A549 (cell line): ENCODE measurements around the gene ENAH. TPM values are rescaled to one million over a fixed set of nuclear protein-coding genes. Genes with fewer than 3 reads are reported as not detected.
A peak's percentile ranks its signal among the peaks of the same experiment; 100 is the strongest.
"Not testable (repeated sequence)": the region's sequence is repeated elsewhere in the genome, so short reads cannot be mapped to it uniquely, and the experiment has no call there.

Experiments used
- ATAC-seq, 2 experiments: fragments of 200-7000 bp in 1 of 2; fragments of >200 bp in 1 of 2; cut with Nextera tagmentation in 1 of 2; cut with Tn5 transposase in 1 of 2; 3 replicates each; pipeline versions ENCODE4 v1.8.0 to v1.9.1; 2018 to 2020; ENCODE audit warnings: mild to moderate bottlenecking in 1 of 2, moderate library complexity in 1 of 2
- CTCF ChIA-PET: fragments of 300-600 bp; sonication (Branson Sonifier 250); formaldehyde crosslinking; extraction: SDS; loops from one replicate; lab custom pipeline; 2021; ENCODE audit warnings: antibody characterized with exemption, inconsistent platforms; lab: Yijun Ruan, JAX
- POLR2A ChIA-PET: fragments of 350-600 bp; formaldehyde crosslinking; extraction: SDS; loops from one replicate; lab custom pipeline; 2021; ENCODE audit warnings: antibody characterized with exemption, inconsistent platforms; lab: Yijun Ruan, JAX
- DNase-seq, 2 experiments: peaks; one replicate each; pipeline versions ENCODE4 v3.0.0 to v3.0.0-alpha.2; 2011 to 2016; ENCODE audit warnings: low read depth in 1 of 2, low spot score in 1 of 2
- FAIRE-seq: peaks from 2 replicates; lab custom pipeline; 2011; peaks lifted over from hg19 to GRCh38; lab: Jason Lieb, UNC
- H3K27ac ChIP-seq, 2 experiments: fragments of >200 bp; sonication (Bioruptor Twin); formaldehyde crosslinking; 3 replicates each; pipeline ENCODE4 v1.5.1; 2016 to 2017
- H3K4me1 ChIP-seq: fragments of >200 bp; sonication (Bioruptor Twin); formaldehyde crosslinking; 3 replicates; pipeline ENCODE4 v1.6.1; 2016
- H3K4me2 ChIP-seq: fragments of >200 bp; sonication (Bioruptor Twin); formaldehyde crosslinking; 3 replicates; pipeline ENCODE4 v1.6.1; 2016
- H3K4me3 ChIP-seq: fragments of >200 bp; sonication (Bioruptor Twin); formaldehyde crosslinking; 3 replicates; pipeline ENCODE4 v1.5.1; 2016
- H3K9me3 ChIP-seq: fragments of >200 bp; sonication (Bioruptor Twin); formaldehyde crosslinking; 3 replicates; pipeline ENCODE4 v1.6.1; 2016
- BCL3 ChIP-seq: fragments of >200 bp; sonication (Bioruptor Twin); formaldehyde crosslinking; IDR thresholded peaks from 3 replicates; pipeline ENCODE4 v1.6.1; 2016
- CHD2 ChIP-seq: fragments of 150-350 bp; IDR thresholded peaks from 2 replicates; pipeline ENCODE4 v1.6.1; 2014; ENCODE audit warnings: low read length; ENCODE audit not compliant: partially characterized antibody
- E2F6 ChIP-seq: IDR thresholded peaks from 2 replicates; pipeline ENCODE4 v1.6.1; 2012; ENCODE audit warnings: low read depth, borderline replicate concordance
- HOXB5 ChIP-seq: fragments of 250-450 bp; sonication (Bioruptor Pico); IDR thresholded peaks from 2 replicates; pipeline ENCODE4 v1.5.0; 2020; ENCODE audit warnings: mild to moderate bottlenecking, moderate library complexity
- MYC ChIP-seq: IDR thresholded peaks from 2 replicates; pipeline ENCODE4 v1.6.1; 2012; ENCODE audit warnings: mild to moderate bottlenecking, inconsistent platforms, low read length, improper control_type of control experiment, borderline replicate concordance
- RAD21 ChIP-seq, 2 experiments: fragments of >200 bp in 1 of 2; sonication (Bioruptor Twin) in 1 of 2; formaldehyde crosslinking in 1 of 2; IDR thresholded peaks in 1 of 2; conservative IDR thresholded peaks in 1 of 2; 2 replicates in 1 of 2; 3 replicates in 1 of 2; pipeline ENCODE4 v1.6.1; 2012 to 2018; ENCODE audit warnings: inconsistent platforms in 1 of 2
- RCOR1 ChIP-seq: fragments of 150-350 bp; IDR thresholded peaks from 2 replicates; pipeline ENCODE4 v1.6.1; 2014; ENCODE audit warnings: antibody characterized with exemption, low read length, low read depth
- RFX5 ChIP-seq: fragments of 450-650 bp; IDR thresholded peaks from 2 replicates; pipeline ENCODE4 v1.7.1; 2014; ENCODE audit warnings: antibody characterized with exemption, mild to moderate bottlenecking, moderate library complexity
- TP53 ChIP-seq: fragments of 250-450 bp; sonication (Bioruptor Pico); IDR thresholded peaks from 2 replicates; pipeline ENCODE4 v1.5.0; 2021; ENCODE audit warnings: mild to moderate bottlenecking, moderate library complexity
- ZFP36 ChIP-seq: fragments of 450-650 bp; IDR thresholded peaks from 2 replicates; pipeline ENCODE4 v1.6.1; 2014; ENCODE audit warnings: borderline replicate concordance; ENCODE audit not compliant: partially characterized antibody
- WGBS: methylation state at CpG from one replicate; pipeline ENCODE4 v1.1.6; 2017; ENCODE audit errors: missing lambda C conversion rate; 5-methylcytosine and 5-hydroxymethylcytosine counted together
- polyA plus RNA-seq, 4 experiments: library from polyadenylated mRNA; depleted of rRNA in 3 of 4; stranded (reverse); fragments of >200 nt; fragmentation: RNase III in 1 of 4; extraction: RNeasy Plus Mini Kit Qiagen cat#74134 plus additional on column Dnase treatment in 1 of 4; gene quantifications; 2 replicates in 3 of 4; 3 replicates in 1 of 4; pipeline ENCODE4 v1.2.3, GENCODE V29; 2011 to 2017
- TF ChIP-seq, protein P1 (sequence below): fragments of 250-450 bp; sonication (Bioruptor Pico); IDR thresholded peaks from 2 replicates; pipeline ENCODE4 v1.5.0; 2020; ENCODE audit warnings: low read depth, mild to moderate bottlenecking, moderate library complexity

ENAH gene
- polyA plus RNA-seq, 2 of the 4 experiments (the other 2 are of a cell fraction) = 142 to 155 TPM

DNA sequence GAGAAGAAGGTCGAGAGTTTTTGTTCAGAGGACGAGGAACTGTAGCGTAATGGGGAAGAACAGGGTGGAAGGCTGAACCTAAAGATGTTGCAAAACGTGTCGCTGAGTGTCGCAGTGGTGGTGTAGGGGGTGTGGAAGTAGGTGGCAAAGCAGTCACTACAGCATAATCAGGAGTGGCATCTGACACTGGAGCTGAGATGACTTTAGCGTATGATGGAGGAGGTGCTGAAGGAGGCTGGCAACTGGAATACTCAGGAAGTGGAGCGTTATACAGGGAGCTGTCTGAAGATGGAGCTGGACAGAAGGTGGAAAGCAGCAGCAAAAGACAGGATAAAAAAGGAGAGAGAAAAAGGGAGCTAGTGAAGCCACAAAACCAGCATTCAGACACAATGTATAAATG is 135.2 kb downstream of the ENAH start:
- CTCF ChIA-PET = interaction anchor here (1.0 to 1.9 kb wide), 11 partner anchors 8 to 458 kb away, joined by 3 to 10 read pairs (median 4); partner anchors contain the start of genes EPHX1 and SRP9
- H3K4me3 ChIP-seq = no peak overlapping the region
- no peak overlapping the region for H3K4me2 ChIP-seq
- no peak overlapping the region for H3K27ac ChIP-seq
- ATAC-seq (peak; percentile 66 to 73), FAIRE-seq (peak; percentile 67), DNase-seq (peak in 1 of 2 experiments; percentile 48)
- POLR2A ChIA-PET = interaction anchor here (1.4 kb wide), 1 partner anchor 260 kb away, joined by 4 read pairs; the partner anchor contains the start of gene SRP9
- WGBS = 73% methylated on average over 8 of the region's 8 CpGs
- H3K4me1 ChIP-seq = peaks cover 54% of the 10 kb centered on the region
- no peak for TF ChIP-seq CHD2
- TF ChIP-seq TP53 = no peak
- TF ChIP-seq RCOR1 = no peak
- peak in 1 of 2 experiments; percentile 15; a peak in 1 of 5 replicates for TF ChIP-seq RAD21 (conservative IDR thresholded peaks at IDR 0.05 in 1 of 2, IDR thresholded peaks at IDR 0.05 in 1 of 2)
- TF ChIP-seq RFX5 = no peak
- H3K9me3 ChIP-seq = no peaks in the 10 kb centered on the region

- Histone ChIP-seq H3K4me1 (peaks cover 55% of the 10 kb centered on the region), H3K4me3 (no peak overlapping the region), H3K9me3 (no peaks in the 10 kb centered on the region), H3K27ac (no peak overlapping the region), H3K4me2 (no peak overlapping the region)
- WGBS = 96% methylated on average over 6 of the region's 6 CpGs
- ATAC-seq (peak; percentile 11 to 27; a peak in 3 of 6 replicates), FAIRE-seq (no peak), DNase-seq (no peak)
- ChIA-PET CTCF (interaction anchor here (1.0 to 1.9 kb wide), 9 partner anchors 10 to 605 kb away, joined by 3 to 10 read pairs (median 4); partner anchors contain the start of gene SRP9), POLR2A (interaction anchor here (1.4 kb wide), 1 partner anchor 260 kb away, joined by 4 read pairs; the partner anchor contains the start of gene SRP9)
- TF ChIP-seq E2F6 = no peak
- TF ChIP-seq CHD2 = no peak
These were observed 135.7 kb downstream of the ENAH start for GRCh38 chr1:225517221-225517620.

GRCh38 chr1:225514671-225515081 is 138.2 kb downstream of the ENAH start:
- ATAC-seq = no peak
- peak overlapping the region; percentile 37 for H3K4me2 ChIP-seq
- peak overlapping the region in 1 of 2 experiments; percentile 62; a peak in 2 of 6 replicates for H3K27ac ChIP-seq
- TF ChIP-seq MYC (no peak), RFX5 (no peak), ZFP36 (no peak)
- TF ChIP-seq, protein P1, sequence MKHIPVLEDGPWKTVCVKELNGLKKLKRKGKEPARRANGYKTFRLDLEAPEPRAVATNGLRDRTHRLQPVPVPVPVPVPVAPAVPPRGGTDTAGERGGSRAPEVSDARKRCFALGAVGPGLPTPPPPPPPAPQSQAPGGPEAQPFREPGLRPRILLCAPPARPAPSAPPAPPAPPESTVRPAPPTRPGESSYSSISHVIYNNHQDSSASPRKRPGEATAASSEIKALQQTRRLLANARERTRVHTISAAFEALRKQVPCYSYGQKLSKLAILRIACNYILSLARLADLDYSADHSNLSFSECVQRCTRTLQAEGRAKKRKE (CRISPR knock-in tag) = no peak
- TF ChIP-seq, all 56 proteins: peak for 0
- no peak overlapping the region for H3K4me3 ChIP-seq
- POLR2A ChIA-PET = no interaction called here
- 30% methylated on average over 1 of the region's 3 CpGs for WGBS
- no peak for DNase-seq
- CTCF ChIA-PET = interaction anchor here (0.7 to 1.8 kb wide), 3 partner anchors 34 to 258 kb away, joined by 3 to 5 read pairs (median 4); no protein-coding TSS in a partner anchor
- H3K9me3 ChIP-seq = no peaks in the 10 kb centered on the region
- peaks cover 60% of the 10 kb centered on the region for H3K4me1 ChIP-seq
- no peak for FAIRE-seq

GRCh38 chr1:225513576-225513975 is 139.3 kb downstream of the ENAH start:
- DNase-seq, FAIRE-seq, POLR2A ChIA-PET, H3K4me3 ChIP-seq, ATAC-seq, H3K9me3 ChIP-seq, H3K4me2 ChIP-seq, CTCF ChIA-PET, H3K27ac ChIP-seq: not testable (repeated sequence)
- WGBS = 95% methylated on average over 9 of the region's 9 CpGs
- H3K4me1 ChIP-seq = peaks cover 60% of the 10 kb centered on the region

- 90% methylated on average over 4 of the region's 4 CpGs for WGBS
- CTCF ChIA-PET = interaction anchor here (0.7 to 1.5 kb wide), 2 partner anchors 36 to 37 kb away, joined by 3 to 5 read pairs; no protein-coding TSS in a partner anchor
- no peak overlapping the region for H3K4me3 ChIP-seq
- no peak for FAIRE-seq
- POLR2A ChIA-PET = no interaction called here
- H3K4me2 ChIP-seq = no peak overlapping the region
- peaks cover 61% of the 10 kb centered on the region for H3K4me1 ChIP-seq
- TF ChIP-seq BCL3 (no peak), HOXB5 (CRISPR knock-in tag) (no peak)
- peak in 1 of 2 experiments; percentile 30 for DNase-seq
- H3K27ac ChIP-seq = no peak overlapping the region
- no peak for ATAC-seq
- no peaks in the 10 kb centered on the region for H3K9me3 ChIP-seq
These were observed 141.0 kb downstream of the ENAH start for GRCh38 chr1:225511828-225512381.

GRCh38 chr1:225510740-225511139 is 142.2 kb downstream of the ENAH start:
- Histone ChIP-seq H3K27ac (peak overlapping the region in 1 of 2 experiments; percentile 57; a peak in 2 of 6 replicates), H3K4me1 (peaks cover 57% of the 10 kb centered on the region)
- ATAC-seq, POLR2A ChIA-PET, DNase-seq, H3K4me3 ChIP-seq, H3K4me2 ChIP-seq, FAIRE-seq, H3K9me3 ChIP-seq: not testable (repeated sequence)
- 94% methylated on average over 2 of the region's 2 CpGs for WGBS
- CTCF ChIA-PET = interaction anchor here (0.6 to 1.0 kb wide), 3 partner anchors 15 to 1827 kb away, joined by 3 to 4 read pairs (median 3); no protein-coding TSS in a partner anchor
